ENCODE results near the gene NISCH. TPM values are rescaled to one million over a fixed set of nuclear protein-coding genes. Genes with fewer than 3 reads are reported as not detected.

Gene NISCH
- polyA plus RNA-seq, 3 donors: 9.7 to 106 (median 13.1) TPM

DNA sequence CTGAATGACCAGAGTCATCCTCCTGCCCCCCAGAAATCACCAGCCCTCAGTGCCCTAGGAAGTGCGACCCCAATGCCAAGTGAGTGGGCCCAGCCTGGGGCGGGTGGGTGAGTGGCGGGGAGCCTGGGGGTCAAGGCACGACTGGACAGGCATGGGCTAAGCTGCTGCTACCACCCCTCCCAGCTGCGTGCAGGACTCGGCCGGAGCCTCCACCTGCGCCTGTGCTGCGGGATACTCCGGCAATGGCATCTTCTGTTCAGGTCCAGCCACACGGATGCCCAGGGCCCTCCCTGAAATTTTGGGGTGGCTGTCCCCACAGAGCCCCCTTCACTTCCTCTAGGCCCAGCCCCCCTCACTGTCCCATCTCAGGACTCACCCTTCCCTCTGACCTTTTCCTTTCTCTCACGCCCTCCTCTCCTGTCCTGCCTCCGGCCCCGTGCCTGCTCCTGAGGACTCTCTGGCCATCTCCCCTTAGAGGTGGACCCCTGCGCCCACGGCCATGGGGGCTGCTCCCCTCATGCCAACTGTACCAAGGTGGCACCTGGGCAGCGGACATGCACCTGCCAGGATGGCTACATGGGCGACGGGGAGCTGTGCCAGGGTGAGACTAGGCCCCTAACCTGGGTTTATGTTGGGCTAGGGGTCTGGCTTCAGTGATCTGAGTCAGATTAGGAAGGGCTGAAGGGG is 61.2 kb downstream of the NISCH start:
- Histone ChIP-seq H3K27ac (ENCODE audit: low read depth in 1 of 2, low read length in 2 of 2) (no peak overlapping the region), H3K27me3 (ENCODE audit: control insufficient read depth in 2 of 2, insufficient read depth in 2 of 2, low read length in 2 of 2) (no peaks in the 10 kb centered on the region), H3K9me3 (replicated peaks in 1 of 2; ENCODE audit: control insufficient read depth in 1 of 2, insufficient read depth in 1 of 2, low read length in 2 of 2) (no peaks in the 10 kb centered on the region), H3K4me1 (ENCODE audit: control insufficient read depth in 1 of 2, insufficient read depth in 2 of 2, low read length in 2 of 2) (no peaks in the 10 kb centered on the region), H3K79me2 (ENCODE audit: insufficient read depth, low read length) (no peaks in the 10 kb centered on the region), H3K4me2 (replicated peaks; ENCODE audit: extremely low read depth, low read length, poor library complexity, severe bottlenecking) (no peak overlapping the region), H3K9ac (ENCODE audit: insufficient read depth, low read length, poor library complexity, severe bottlenecking) (no peak overlapping the region), H2AFZ (ENCODE audit: insufficient read depth, low read depth, low read length, poor library complexity, severe bottlenecking) (no peak overlapping the region), H3K36me3 (replicated peaks in 1 of 2; ENCODE audit: control insufficient read depth in 1 of 2, insufficient read depth in 2 of 2, low read length in 2 of 2) (peaks cover 99% of the 10 kb centered on the region in 2 donors), H4K20me1 (ENCODE audit: insufficient read depth, low read length) (peaks cover 17% of the 10 kb centered on the region), H3K4me3 (replicated peaks in 1 of 3; ENCODE audit: low read depth in 2 of 3, low read length in 3 of 3) (no peak overlapping the region)
- intact Hi-C loops (cut with micrococcal nuclease): no loop called here
- Mint-ChIP-seq H3K27ac (peak overlapping the region in 1 of 7 donors; percentile 40), H3K27me3 (ENCODE audit: low read depth in 3 of 3) (peaks cover 0 to 5% (median 3%) of the 10 kb centered on the region in 3 donors), H3K4me3 (no peak overlapping the region), H3K4me1 (no peaks in the 10 kb centered on the region), H3K36me3 (peaks cover 83 to 97% of the 10 kb centered on the region in 2 donors), H3K9me3 (no peaks in the 10 kb centered on the region)
- DNase-seq: no peak
- WGBS (ENCODE audit: insufficient coverage): 93% methylated on average over 19 of the region's 19 CpGs
- TF ChIP-seq, protein P1, sequence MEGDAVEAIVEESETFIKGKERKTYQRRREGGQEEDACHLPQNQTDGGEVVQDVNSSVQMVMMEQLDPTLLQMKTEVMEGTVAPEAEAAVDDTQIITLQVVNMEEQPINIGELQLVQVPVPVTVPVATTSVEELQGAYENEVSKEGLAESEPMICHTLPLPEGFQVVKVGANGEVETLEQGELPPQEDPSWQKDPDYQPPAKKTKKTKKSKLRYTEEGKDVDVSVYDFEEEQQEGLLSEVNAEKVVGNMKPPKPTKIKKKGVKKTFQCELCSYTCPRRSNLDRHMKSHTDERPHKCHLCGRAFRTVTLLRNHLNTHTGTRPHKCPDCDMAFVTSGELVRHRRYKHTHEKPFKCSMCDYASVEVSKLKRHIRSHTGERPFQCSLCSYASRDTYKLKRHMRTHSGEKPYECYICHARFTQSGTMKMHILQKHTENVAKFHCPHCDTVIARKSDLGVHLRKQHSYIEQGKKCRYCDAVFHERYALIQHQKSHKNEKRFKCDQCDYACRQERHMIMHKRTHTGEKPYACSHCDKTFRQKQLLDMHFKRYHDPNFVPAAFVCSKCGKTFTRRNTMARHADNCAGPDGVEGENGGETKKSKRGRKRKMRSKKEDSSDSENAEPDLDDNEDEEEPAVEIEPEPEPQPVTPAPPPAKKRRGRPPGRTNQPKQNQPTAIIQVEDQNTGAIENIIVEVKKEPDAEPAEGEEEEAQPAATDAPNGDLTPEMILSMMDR (IDR thresholded peaks at IDR 0.05): no peak

DNA sequence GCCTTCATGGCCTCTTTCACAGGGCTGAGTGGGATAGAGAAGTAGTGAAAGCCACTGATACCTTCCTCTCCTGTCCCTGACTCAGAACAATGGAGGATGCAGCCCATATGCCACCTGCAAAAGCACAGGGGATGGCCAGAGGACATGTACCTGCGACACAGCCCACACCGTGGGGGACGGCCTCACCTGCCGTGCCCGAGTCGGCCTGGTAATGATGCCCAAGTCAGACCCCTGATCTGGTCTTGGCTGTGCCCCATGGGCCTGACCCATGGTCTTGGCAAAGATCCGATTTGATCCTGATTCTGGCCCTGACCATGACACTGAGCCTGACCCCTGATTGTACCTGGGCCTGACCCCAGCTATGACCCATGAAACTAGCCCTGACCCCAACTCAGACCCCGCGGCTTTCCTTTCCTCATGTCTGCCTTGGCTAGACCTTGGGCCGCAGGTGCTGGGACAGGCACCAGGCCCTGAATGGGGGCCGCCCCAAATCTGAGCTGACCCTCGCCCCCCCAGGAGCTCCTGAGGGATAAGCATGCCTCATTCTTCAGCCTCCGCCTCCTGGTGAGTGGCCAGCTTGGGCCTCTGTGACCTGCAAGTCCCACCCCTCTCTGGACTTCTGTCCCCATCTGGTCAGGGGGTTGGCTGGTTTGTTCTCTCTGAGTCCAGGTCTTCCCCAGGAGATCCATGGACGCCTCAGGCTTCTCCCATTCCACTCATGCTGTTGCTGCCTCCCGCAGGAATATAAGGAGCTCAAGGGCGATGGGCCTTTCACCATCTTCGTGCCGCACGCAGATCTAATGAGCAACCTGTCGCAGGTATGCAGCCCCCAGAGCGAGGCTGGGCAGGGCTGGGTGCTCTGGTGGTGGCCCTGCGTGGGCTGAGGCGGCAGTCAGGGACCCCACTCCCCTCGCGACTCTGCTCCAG is 62.7 kb downstream of the NISCH start:
- no peak for DNase-seq
- no peaks in the 10 kb centered on the region for H3K4me1 ChIP-seq (ENCODE audit: control insufficient read depth in 1 of 2, insufficient read depth in 2 of 2, low read length in 2 of 2)
- H3K36me3 ChIP-seq (replicated peaks in 1 of 2; ENCODE audit: control insufficient read depth in 1 of 2, insufficient read depth in 2 of 2, low read length in 2 of 2): peaks cover 99% of the 10 kb centered on the region in 2 donors
- Mint-ChIP-seq H3K36me3 (peaks cover 83 to 98% of the 10 kb centered on the region in 2 donors), H3K27ac (peak overlapping the region in 1 of 7 donors; percentile 24), H3K9me3 (no peaks in the 10 kb centered on the region), H3K4me3 (no peak overlapping the region), H3K4me1 (no peaks in the 10 kb centered on the region), H3K27me3 (ENCODE audit: low read depth in 3 of 3) (peaks cover 0 to 5% (median 1%) of the 10 kb centered on the region in 3 donors)
- no peak overlapping the region for H2AFZ ChIP-seq (ENCODE audit: insufficient read depth, low read depth, low read length, poor library complexity, severe bottlenecking)
- peaks cover 20% of the 10 kb centered on the region for H4K20me1 ChIP-seq (ENCODE audit: insufficient read depth, low read length)
- H3K27ac ChIP-seq (ENCODE audit: low read depth in 1 of 2, low read length in 2 of 2): no peak overlapping the region
- no peaks in the 10 kb centered on the region for H3K27me3 ChIP-seq (ENCODE audit: control insufficient read depth in 2 of 2, insufficient read depth in 2 of 2, low read length in 2 of 2)
- H3K4me2 ChIP-seq (replicated peaks; ENCODE audit: extremely low read depth, low read length, poor library complexity, severe bottlenecking): no peak overlapping the region
- 95% methylated on average over 24 of the region's 25 CpGs for WGBS (ENCODE audit: insufficient coverage)
- no peaks in the 10 kb centered on the region for H3K79me2 ChIP-seq (ENCODE audit: insufficient read depth, low read length)
- no peak overlapping the region for H3K4me3 ChIP-seq (replicated peaks in 1 of 3; ENCODE audit: low read depth in 2 of 3, low read length in 3 of 3)
- H3K9ac ChIP-seq (ENCODE audit: insufficient read depth, low read length, poor library complexity, severe bottlenecking): no peak overlapping the region
- intact Hi-C loops (cut with micrococcal nuclease): no loop called here
- no peaks in the 10 kb centered on the region for H3K9me3 ChIP-seq (replicated peaks in 1 of 2; ENCODE audit: control insufficient read depth in 1 of 2, insufficient read depth in 1 of 2, low read length in 2 of 2)
- TF ChIP-seq, protein P1 (IDR thresholded peaks at IDR 0.05): no peak

Measured in CD14-positive monocyte (primary cell).